WTC11 (cell line): ENCODE data around the gene SPSB3. TPM values are rescaled to one million over a fixed set of nuclear protein-coding genes. Genes with fewer than 3 reads are reported as not detected.

Source experiments
- ATAC-seq: fragments of 200-7000 bp; cut with Tn5 transposase; 2 replicates; pipeline ENCODE4 v1.10.0; 2021; ENCODE audit warnings: mild to moderate bottlenecking, moderate library complexity
- CTCF ChIA-PET: fragments of 300-600 bp; sonication (Branson Sonifier 250); formaldehyde crosslinking; loops from one replicate; lab custom pipeline; 2021; ENCODE audit warnings: antibody characterized with exemption; lab: Charles Lee
- POLR2A ChIA-PET: fragments of 350-600 bp; sonication (Branson Sonifier 250); formaldehyde crosslinking; loops from one replicate; lab custom pipeline; 2021; ENCODE audit warnings: antibody characterized with exemption; lab: Charles Lee
- DNase-seq: peaks from one replicate; pipeline ENCODE4 v3.0.0; 2021; ENCODE audit warnings: low spot score
- H3K27ac Mint-ChIP-seq: 2 replicates; pipeline ENCODE4 v1.8.0; 2021; ENCODE audit warnings: mixed read lengths
- H3K27me3 Mint-ChIP-seq: 2 replicates; pipeline ENCODE4 v1.8.0; 2021; ENCODE audit warnings: low read depth, mild to moderate bottlenecking, moderate library complexity, mixed read lengths
- H3K36me3 Mint-ChIP-seq: 2 replicates; pipeline ENCODE4 v1.8.0; 2021; ENCODE audit warnings: mixed read lengths
- H3K4me1 Mint-ChIP-seq: 2 replicates; pipeline ENCODE4 v1.8.0; 2022; ENCODE audit warnings: mixed read lengths
- H3K4me3 Mint-ChIP-seq: 2 replicates; pipeline ENCODE4 v1.8.0; 2021; ENCODE audit warnings: mild to moderate bottlenecking, moderate library complexity, mixed read lengths
- H3K9me3 Mint-ChIP-seq: 2 replicates; pipeline ENCODE4 v1.8.0; 2021; ENCODE audit warnings: mixed read lengths
- AR ChIP-seq: fragments of 250-450 bp; sonication (Bioruptor Pico); IDR thresholded peaks from 2 replicates; pipeline ENCODE4 v1.9.0; 2021; ENCODE audit warnings: mild to moderate bottlenecking
- ARID4B ChIP-seq: sonication (generic); formaldehyde crosslinking; IDR thresholded peaks from 2 replicates; pipeline ENCODE4 v1.8.0; 2023; ENCODE audit warnings: missing genetic modification reagents, mild to moderate bottlenecking, borderline replicate concordance
- CTCF ChIP-seq: fragments of 200-600 bp; IDR thresholded peaks from 2 replicates; pipeline ENCODE4 v1.8.0; 2022; ENCODE audit warnings: antibody characterized with exemption
- ERG ChIP-seq: fragments of 250-450 bp; sonication (Bioruptor Pico); IDR thresholded peaks from 2 replicates; pipeline ENCODE4 v1.8.0; 2021; ENCODE audit warnings: mild to moderate bottlenecking
- FOXK1 ChIP-seq: sonication (generic); formaldehyde crosslinking; IDR thresholded peaks from 2 replicates; pipeline ENCODE4 v1.8.0; 2022; ENCODE audit warnings: mild to moderate bottlenecking, moderate library complexity, missing genetic modification reagents
- HMGXB4 ChIP-seq: sonication (generic); formaldehyde crosslinking; IDR thresholded peaks from 2 replicates; pipeline ENCODE4 v1.8.1; 2023; ENCODE audit warnings: mild to moderate bottlenecking, moderate library complexity, missing genetic modification reagents
- SOX15 ChIP-seq: fragments of 250-450 bp; sonication (Bioruptor Pico); IDR thresholded peaks from 2 replicates; pipeline ENCODE4 v1.9.0; 2021; ENCODE audit warnings: mild to moderate bottlenecking
- ZNF121 ChIP-seq: sonication (generic); formaldehyde crosslinking; IDR thresholded peaks from 2 replicates; pipeline ENCODE4 v1.8.0; 2023; ENCODE audit warnings: missing genetic modification reagents
- ZNF263 ChIP-seq: sonication (generic); formaldehyde crosslinking; IDR thresholded peaks from 2 replicates; pipeline ENCODE4 v1.8.1; 2022; ENCODE audit warnings: low read depth, mild to moderate bottlenecking, moderate library complexity, missing genetic modification reagents
- ZNF425 ChIP-seq: fragments of 250-450 bp; sonication (Bioruptor Pico); conservative IDR thresholded peaks from 2 replicates; pipeline ENCODE4 v1.9.0; 2021; ENCODE audit warnings: mild to moderate bottlenecking
- total RNA-seq: library from RNA; stranded (reverse); gene quantifications from 3 replicates; pipeline ENCODE4 v1.2.3, GENCODE V29; 2021

The SPSB3 gene
- total RNA-seq, 1 experiment from 2014 or later, result 32.8 TPM

- no peak for TF ChIP-seq ZNF121 (CRISPR knock-in tag)
- TF ChIP-seq ARID4B (CRISPR knock-in tag), result no peak
- no peak for TF ChIP-seq SOX15 (CRISPR knock-in tag)
- no peak for TF ChIP-seq FOXK1 (CRISPR knock-in tag)
- TF ChIP-seq, all 79 proteins: peak for 0
Observed at GRCh38 chr16:1825381-1825863, 43.1 kb upstream of the SPSB3 start (continued).

- Mint-ChIP-seq H3K36me3 (no peaks in the 10 kb centered on the region), H3K4me3 (peak overlapping the region; percentile 45; the same call in 1 of the 2 replicates), H3K27me3 (peaks cover 2% of the 10 kb centered on the region; the same call in 1 of the 2 replicates), H3K9me3 (no peaks in the 10 kb centered on the region), H3K4me1 (peaks cover 16% of the 10 kb centered on the region), H3K27ac (peak overlapping the region; percentile 93)
- TF ChIP-seq ERG, result no peak
- ChIA-PET CTCF (interaction anchor here (1.0 to 2.8 kb wide), 11 partner anchors 12 to 123 kb away, joined by 3 to 18 read pairs (median 5); partner anchors contain the start of genes IGFALS, MAPK8IP3, NUBP2 and SPSB3), POLR2A (no interaction called here)
- peak; percentile 50 for ATAC-seq
- peak; percentile 67 for DNase-seq
Observed at GRCh38 chr16:1823821-1824220, 41.5 kb upstream of the SPSB3 start.

- no peak for ATAC-seq
- Mint-ChIP-seq H3K36me3 (no peaks in the 10 kb centered on the region), H3K4me3 (no peak overlapping the region), H3K4me1 (peaks cover 9% of the 10 kb centered on the region), H3K27me3 (peaks cover 2% of the 10 kb centered on the region; the same call in 1 of the 2 replicates), H3K9me3 (no peaks in the 10 kb centered on the region), H3K27ac (no peak overlapping the region)
- TF ChIP-seq AR (CRISPR knock-in tag) (no peak), CTCF (no peak), HMGXB4 (CRISPR knock-in tag) (no peak), SOX15 (CRISPR knock-in tag) (no peak), ARID4B (CRISPR knock-in tag) (no peak), ZNF263 (CRISPR knock-in tag) (no peak), ZNF425 (CRISPR knock-in tag) (no peak)
- ChIA-PET POLR2A (no interaction called here), CTCF (interaction anchor here (1.1 to 2.8 kb wide), 4 partner anchors 11 to 106 kb away, joined by 3 to 18 read pairs (median 13); partner anchors contain the start of genes IGFALS, NUBP2 and SPSB3)
- no peak for DNase-seq
Observed at GRCh38 chr16:1822801-1823200, 40.4 kb upstream of the SPSB3 start.
